Measurements from ENCODE around the gene WDR7. TPM values are rescaled to one million over a fixed set of nuclear protein-coding genes. Genes with fewer than 3 reads are reported as not detected.

The WDR7 gene
- total and polyA plus RNA-seq, 4 donors: 6.5 to 46.6 (median 20.5) TPM

DNA sequence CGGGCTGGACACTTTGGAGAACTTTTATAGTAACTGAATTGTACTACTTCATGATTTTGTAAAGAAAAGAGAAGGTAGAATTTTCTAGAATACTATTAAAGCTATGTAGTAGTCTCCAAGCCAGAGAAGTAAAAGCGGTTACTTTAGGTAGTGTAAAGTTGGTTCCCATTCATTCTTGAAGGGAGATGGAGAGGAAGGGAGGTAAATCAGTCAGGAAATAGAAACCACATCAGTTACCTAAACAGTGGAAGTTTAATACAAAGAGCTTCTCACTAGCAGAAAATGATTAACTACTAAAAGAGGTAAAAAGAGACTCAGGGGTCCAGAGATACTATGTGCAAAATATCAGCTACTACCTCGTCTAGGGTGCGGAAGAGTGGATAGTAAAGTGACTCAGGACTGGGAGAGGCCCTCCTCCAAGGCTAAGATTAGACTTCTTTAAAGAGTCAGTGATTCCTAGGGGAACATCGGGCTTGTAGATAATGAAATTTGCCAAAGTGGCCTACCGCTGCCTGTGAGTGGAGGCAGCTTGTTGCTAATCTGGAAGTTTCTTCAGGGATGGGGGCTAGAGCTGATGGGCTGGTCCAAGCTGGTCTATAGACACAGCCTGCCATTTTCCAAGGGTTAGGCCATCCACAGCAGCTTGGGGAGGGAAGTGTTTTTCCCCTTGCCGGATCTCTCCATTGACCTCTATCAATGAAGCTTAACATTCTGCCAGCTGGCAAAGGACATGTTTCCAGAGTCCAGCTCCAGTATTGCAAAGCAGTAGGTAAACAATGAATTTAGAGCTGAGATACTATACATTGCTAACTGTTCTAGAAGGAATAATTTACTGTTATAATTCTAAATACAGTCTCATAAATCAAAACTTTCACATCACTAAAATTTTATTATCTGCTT, 249.3 kb downstream of the WDR7 start:
- no peak for ATAC-seq (ENCODE audit: low FRiP score)
- no peaks in the 10 kb centered on the region for H3K27me3 ChIP-seq (ENCODE audit: control insufficient read depth in 1 of 2, insufficient read depth in 2 of 2, low read length in 1 of 2)
- H3K27ac ChIP-seq (ENCODE audit: low read depth in 1 of 2, low read length in 2 of 2): no peak overlapping the region
- DNase-seq: no peak
- WGBS, 2 donors: 87 to 88% methylated on average over 7 of the region's 7 CpGs
- H3K4me3 ChIP-seq (ENCODE audit: low read length in 2 of 2): no peak overlapping the region
- H3K9me3 ChIP-seq (ENCODE audit: control insufficient read depth, low read length): no peaks in the 10 kb centered on the region
- no peaks in the 10 kb centered on the region for H3K36me3 ChIP-seq (ENCODE audit: control insufficient read depth in 1 of 2, insufficient read depth in 2 of 2, low read length in 1 of 2)
- H3K4me1 ChIP-seq (ENCODE audit: control insufficient read depth in 1 of 2, insufficient read depth in 2 of 2, low read length in 2 of 2): no peaks in the 10 kb centered on the region
- intact Hi-C loops (cut with DNase I): no loop called here

GRCh38 chr18:56901919-56902318, 250.8 kb downstream of the WDR7 start:
- WGBS, 2 donors: 71 to 94% methylated on average over 2 of the region's 2 CpGs
- intact Hi-C loops (cut with DNase I): no loop called here
- no peak for ATAC-seq (ENCODE audit: low FRiP score)
- H3K36me3 ChIP-seq (ENCODE audit: control insufficient read depth in 1 of 2, insufficient read depth in 2 of 2, low read length in 1 of 2): no peaks in the 10 kb centered on the region
- H3K9me3 ChIP-seq (ENCODE audit: control insufficient read depth, low read length): no peaks in the 10 kb centered on the region
- H3K4me3 ChIP-seq (ENCODE audit: low read length in 2 of 2): no peak overlapping the region
- DNase-seq: no peak
- no peak overlapping the region for H3K27ac ChIP-seq (ENCODE audit: low read depth in 1 of 2, low read length in 2 of 2)
- H3K4me1 ChIP-seq (ENCODE audit: control insufficient read depth in 1 of 2, insufficient read depth in 2 of 2, low read length in 2 of 2): no peaks in the 10 kb centered on the region
- no peaks in the 10 kb centered on the region for H3K27me3 ChIP-seq (ENCODE audit: control insufficient read depth in 1 of 2, insufficient read depth in 2 of 2, low read length in 1 of 2)

GRCh38 chr18:56902653-56903052, 251.5 kb downstream of the WDR7 start:
- WGBS, 2 donors: 91% methylated on average over 3 of the region's 3 CpGs
- no peaks in the 10 kb centered on the region for H3K4me1 ChIP-seq (ENCODE audit: control insufficient read depth in 1 of 2, insufficient read depth in 2 of 2, low read length in 2 of 2)

GRCh38 chr18:56903686-56904085, 252.5 kb downstream of the WDR7 start:
- intact Hi-C loops (cut with DNase I): no loop called here
- Histone ChIP-seq H3K36me3 (ENCODE audit: control insufficient read depth in 1 of 2, insufficient read depth in 2 of 2, low read length in 1 of 2) (no peaks in the 10 kb centered on the region), H3K4me3 (ENCODE audit: low read length in 2 of 2) (no peak overlapping the region), H3K27me3 (ENCODE audit: control insufficient read depth in 1 of 2, insufficient read depth in 2 of 2, low read length in 1 of 2) (no peaks in the 10 kb centered on the region), H3K9me3 (ENCODE audit: control insufficient read depth, low read length) (no peaks in the 10 kb centered on the region), H3K27ac (ENCODE audit: low read depth in 1 of 2, low read length in 2 of 2) (no peak overlapping the region), H3K4me1 (ENCODE audit: control insufficient read depth in 1 of 2, insufficient read depth in 2 of 2, low read length in 2 of 2) (no peaks in the 10 kb centered on the region)
- DNase-seq (no peak), ATAC-seq (ENCODE audit: low FRiP score) (no peak)
- WGBS, 2 donors: 72 to 73% methylated on average over 2 of the region's 2 CpGs

More at GRCh38 chr18:56902653-56903052, 251.5 kb downstream of the WDR7 start:
- ATAC-seq (ENCODE audit: low FRiP score) (no peak), DNase-seq (no peak)
- no peaks in the 10 kb centered on the region for H3K9me3 ChIP-seq (ENCODE audit: control insufficient read depth, low read length)
- no peak overlapping the region for H3K27ac ChIP-seq (ENCODE audit: low read depth in 1 of 2, low read length in 2 of 2)
- no peaks in the 10 kb centered on the region for H3K36me3 ChIP-seq (ENCODE audit: control insufficient read depth in 1 of 2, insufficient read depth in 2 of 2, low read length in 1 of 2)
- H3K4me3 ChIP-seq (ENCODE audit: low read length in 2 of 2): no peak overlapping the region
- intact Hi-C loops (cut with DNase I): no loop called here
- no peaks in the 10 kb centered on the region for H3K27me3 ChIP-seq (ENCODE audit: control insufficient read depth in 1 of 2, insufficient read depth in 2 of 2, low read length in 1 of 2)

- intact Hi-C loops (cut with DNase I): no loop called here
- 97% methylated on average over 4 of the region's 4 CpGs for WGBS, 2 donors
Measured at GRCh38 chr18:56907771-56908170, 256.6 kb downstream of the WDR7 start.

GRCh38 chr18:56910237-56910636, 259.1 kb downstream of the WDR7 start:
- intact Hi-C loops (cut with DNase I): no loop called here
- ATAC-seq (ENCODE audit: low FRiP score): no peak
- H3K9me3 ChIP-seq (ENCODE audit: control insufficient read depth, low read length): no peaks in the 10 kb centered on the region

More at GRCh38 chr18:56907771-56908170, 256.6 kb downstream of the WDR7 start:
- Histone ChIP-seq H3K27ac (ENCODE audit: low read depth in 1 of 2, low read length in 2 of 2) (no peak overlapping the region), H3K36me3 (ENCODE audit: control insufficient read depth in 1 of 2, insufficient read depth in 2 of 2, low read length in 1 of 2) (no peaks in the 10 kb centered on the region), H3K9me3 (ENCODE audit: control insufficient read depth, low read length) (no peaks in the 10 kb centered on the region), H3K4me1 (ENCODE audit: control insufficient read depth in 1 of 2, insufficient read depth in 2 of 2, low read length in 2 of 2) (peaks cover 0 to 2% of the 10 kb centered on the region in 2 donors), H3K27me3 (ENCODE audit: control insufficient read depth in 1 of 2, insufficient read depth in 2 of 2, low read length in 1 of 2) (no peaks in the 10 kb centered on the region), H3K4me3 (ENCODE audit: low read length in 2 of 2) (no peak overlapping the region)
- no peak for ATAC-seq (ENCODE audit: low FRiP score)
- no peak for DNase-seq

DNA sequence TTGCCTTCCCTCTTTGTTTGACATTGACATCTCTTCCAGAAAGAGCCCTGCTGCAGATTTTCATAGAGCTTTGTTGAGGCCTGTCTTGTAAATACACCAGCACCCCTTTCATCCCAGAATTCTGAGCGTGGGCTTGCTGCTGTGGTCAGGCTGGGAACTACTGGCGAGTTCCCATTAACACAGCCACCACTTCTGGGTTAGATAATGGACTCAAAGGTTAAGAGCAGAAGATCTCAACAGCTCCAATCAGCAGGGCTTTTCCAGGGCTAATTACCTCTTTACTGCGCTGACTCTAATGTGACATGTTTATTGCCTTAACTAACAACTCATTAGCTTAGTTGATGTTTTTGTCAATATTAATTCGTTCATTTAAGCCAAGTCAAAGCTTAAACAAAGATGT, 259.8 kb downstream of the WDR7 start:
- Histone ChIP-seq H3K4me1 (ENCODE audit: control insufficient read depth in 1 of 2, insufficient read depth in 2 of 2, low read length in 2 of 2) (peaks cover 0 to 2% of the 10 kb centered on the region in 2 donors), H3K27me3 (ENCODE audit: control insufficient read depth in 1 of 2, insufficient read depth in 2 of 2, low read length in 1 of 2) (no peaks in the 10 kb centered on the region), H3K36me3 (ENCODE audit: control insufficient read depth in 1 of 2, insufficient read depth in 2 of 2, low read length in 1 of 2) (no peaks in the 10 kb centered on the region), H3K4me3 (ENCODE audit: low read length in 2 of 2) (no peak overlapping the region), H3K27ac (ENCODE audit: low read depth in 1 of 2, low read length in 2 of 2) (no peak overlapping the region), H3K9me3 (ENCODE audit: control insufficient read depth, low read length) (no peaks in the 10 kb centered on the region)
- intact Hi-C loops (cut with DNase I): no loop called here
- ATAC-seq (ENCODE audit: low FRiP score): no peak
- DNase-seq: no peak
- WGBS, 2 donors: 71 to 75% methylated on average over 4 of the region's 4 CpGs

More at GRCh38 chr18:56910237-56910636, 259.1 kb downstream of the WDR7 start:
- no peaks in the 10 kb centered on the region for H3K27me3 ChIP-seq (ENCODE audit: control insufficient read depth in 1 of 2, insufficient read depth in 2 of 2, low read length in 1 of 2)
- no peak overlapping the region for H3K27ac ChIP-seq (ENCODE audit: low read depth in 1 of 2, low read length in 2 of 2)
- H3K36me3 ChIP-seq (ENCODE audit: control insufficient read depth in 1 of 2, insufficient read depth in 2 of 2, low read length in 1 of 2): no peaks in the 10 kb centered on the region
- no peak overlapping the region for H3K4me3 ChIP-seq (ENCODE audit: low read length in 2 of 2)
- peaks cover 0 to 2% of the 10 kb centered on the region in 2 donors for H3K4me1 ChIP-seq (ENCODE audit: control insufficient read depth in 1 of 2, insufficient read depth in 2 of 2, low read length in 2 of 2)
- no peak for DNase-seq

- intact Hi-C loops (cut with DNase I): no loop called here
- Histone ChIP-seq H3K4me3 (ENCODE audit: low read length in 2 of 2) (no peak overlapping the region), H3K27me3 (ENCODE audit: control insufficient read depth in 1 of 2, insufficient read depth in 2 of 2, low read length in 1 of 2) (no peaks in the 10 kb centered on the region), H3K27ac (ENCODE audit: low read depth in 1 of 2, low read length in 2 of 2) (no peak overlapping the region), H3K9me3 (ENCODE audit: control insufficient read depth, low read length) (no peaks in the 10 kb centered on the region), H3K4me1 (ENCODE audit: control insufficient read depth in 1 of 2, insufficient read depth in 2 of 2, low read length in 2 of 2) (peaks cover 0 to 2% of the 10 kb centered on the region in 2 donors), H3K36me3 (ENCODE audit: control insufficient read depth in 1 of 2, insufficient read depth in 2 of 2, low read length in 1 of 2) (no peaks in the 10 kb centered on the region)
- no peak for DNase-seq
- no peak for ATAC-seq (ENCODE audit: low FRiP score)
- 77 to 78% methylated on average over 4 of the region's 4 CpGs for WGBS, 2 donors
Measured at GRCh38 chr18:56913941-56914340, 262.8 kb downstream of the WDR7 start.

GRCh38 chr18:56919190-56919589, 268.0 kb downstream of the WDR7 start:
- 98 to 100% methylated on average over 1 of the region's 1 CpG for WGBS, 2 donors
- no peaks in the 10 kb centered on the region for H3K36me3 ChIP-seq (ENCODE audit: control insufficient read depth in 1 of 2, insufficient read depth in 2 of 2, low read length in 1 of 2)

More at GRCh38 chr18:56919190-56919589, 268.0 kb downstream of the WDR7 start:
- no peaks in the 10 kb centered on the region for H3K4me1 ChIP-seq (ENCODE audit: control insufficient read depth in 1 of 2, insufficient read depth in 2 of 2, low read length in 2 of 2)
- H3K4me3 ChIP-seq (ENCODE audit: low read length in 2 of 2): no peak overlapping the region
- no peaks in the 10 kb centered on the region for H3K9me3 ChIP-seq (ENCODE audit: control insufficient read depth, low read length)
- intact Hi-C loops (cut with DNase I): no loop called here
- DNase-seq (no peak), ATAC-seq (ENCODE audit: low FRiP score) (no peak)
- H3K27ac ChIP-seq (ENCODE audit: low read depth in 1 of 2, low read length in 2 of 2): no peak overlapping the region
- H3K27me3 ChIP-seq (ENCODE audit: control insufficient read depth in 1 of 2, insufficient read depth in 2 of 2, low read length in 1 of 2): no peaks in the 10 kb centered on the region

Data from aorta (tissue), 5 donors.